HG03575 (cell line): ENCODE measurements around the gene IL1F10.

Experiments used
- ATAC-seq: cut with Tn5 transposase; IDR thresholded peaks from one replicate; pipeline ENCODE4 v1.9.1; 2021; ENCODE audit not compliant: unreplicated experiment, insufficient number of reproducible peaks, low FRiP score; ENCODE audit errors: extremely low read depth

Gene IL1F10, protein sequence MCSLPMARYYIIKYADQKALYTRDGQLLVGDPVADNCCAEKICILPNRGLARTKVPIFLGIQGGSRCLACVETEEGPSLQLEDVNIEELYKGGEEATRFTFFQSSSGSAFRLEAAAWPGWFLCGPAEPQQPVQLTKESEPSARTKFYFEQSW

DNA sequence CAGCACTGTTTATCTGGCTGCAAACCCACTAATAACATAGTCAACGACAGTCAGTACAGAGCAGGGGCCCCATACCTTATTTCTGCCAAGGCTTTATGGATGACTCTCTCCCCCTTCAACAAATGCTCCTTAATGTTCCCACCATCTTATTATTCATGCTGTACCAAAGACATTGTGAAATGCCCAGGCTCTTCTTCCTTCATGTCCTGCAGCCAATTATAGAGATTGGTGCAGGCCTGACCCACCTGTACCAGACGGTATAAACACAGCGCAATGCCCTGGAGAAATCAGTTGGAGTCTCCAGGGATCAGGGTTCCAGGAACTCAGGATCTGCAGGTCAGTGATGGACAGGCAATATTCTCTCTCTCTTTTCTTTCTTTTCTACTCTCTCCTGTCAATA lies at the start of gene IL1F10:
TSS of gene IL1F10 (plus strand) at position 290 of the 400 bp plus-strand sequence. CDS start 4,769 bp downstream, outside the sequence.
- no peak for ATAC-seq

GRCh38 chr2:113018509-113018908 lies 49.3 kb upstream of the IL1F10 start:
- no peak for ATAC-seq

GRCh38 chr2:113021312-113021711 lies 46.5 kb upstream of the IL1F10 start:
- ATAC-seq = no peak

- ATAC-seq = no peak
Observed at GRCh38 chr2:113024764-113025163, 43.0 kb upstream of the IL1F10 start.

DNA sequence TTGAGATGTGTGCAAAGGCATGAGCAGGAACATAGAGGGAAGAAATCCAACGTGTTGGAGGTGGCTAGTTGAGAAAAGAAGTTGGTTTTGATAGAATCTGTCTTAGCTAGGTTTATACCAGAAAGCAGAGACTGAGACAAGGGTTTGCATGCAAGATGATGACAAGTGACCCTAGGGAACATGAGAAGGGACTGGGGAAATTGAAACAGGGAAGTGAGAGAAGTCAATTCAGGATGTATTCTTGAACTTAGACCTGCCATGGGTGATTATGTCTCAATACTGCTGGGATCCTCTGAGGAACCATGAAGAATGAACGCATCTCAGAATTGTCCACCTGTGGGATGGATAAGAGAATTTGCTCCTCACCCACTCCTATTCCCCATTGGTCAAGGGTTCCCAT lies 42.0 kb upstream of the IL1F10 start:
- no peak for ATAC-seq

- ATAC-seq = no peak
Observed at GRCh38 chr2:113027691-113028090, 40.1 kb upstream of the IL1F10 start.

DNA sequence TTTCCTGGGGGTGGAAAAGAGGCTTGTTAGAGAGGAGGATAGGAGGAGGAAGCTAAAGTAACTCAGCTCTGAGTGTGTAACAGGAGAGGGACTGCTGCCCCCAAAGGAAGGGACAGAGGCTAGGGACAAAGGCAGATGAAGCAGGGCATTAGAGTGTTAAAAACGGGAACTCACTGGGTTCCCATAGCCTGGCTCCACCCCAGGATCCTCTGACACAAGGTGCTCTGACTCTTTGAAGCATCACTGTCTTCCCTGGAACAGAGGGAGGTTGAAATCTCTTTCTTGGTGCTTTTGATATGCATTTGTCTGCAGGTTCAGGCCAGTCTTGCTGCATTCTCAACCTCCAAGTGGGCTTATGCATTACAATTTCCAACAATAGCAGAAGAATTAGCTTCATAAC lies 39.7 kb upstream of the IL1F10 start:
- no peak for ATAC-seq

DNA sequence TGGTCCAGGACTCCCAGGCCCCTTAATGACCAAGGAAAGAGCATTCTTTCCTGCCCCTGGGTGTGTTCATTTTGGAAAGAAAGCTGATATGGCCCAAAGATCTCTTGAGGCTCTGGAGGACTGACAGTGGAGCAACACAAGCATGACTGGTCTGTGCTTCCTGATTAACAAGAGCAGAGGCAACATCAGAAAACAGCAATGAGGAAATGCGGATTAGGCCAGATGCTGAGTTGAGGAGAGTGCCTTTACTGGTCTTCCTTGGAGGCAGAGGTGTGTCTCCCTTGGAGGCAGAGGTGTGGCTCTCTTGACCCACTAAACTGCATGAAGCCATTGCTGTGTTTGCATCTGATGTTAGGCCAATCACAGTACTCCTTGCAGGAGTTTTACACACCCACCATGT lies 35.0 kb upstream of the IL1F10 start:
- no peak for ATAC-seq

GRCh38 chr2:113034016-113034415 lies 33.8 kb upstream of the IL1F10 start:
- ATAC-seq = no peak

- ATAC-seq = no peak
Observed at GRCh38 chr2:113036763-113037162, 31.0 kb upstream of the IL1F10 start.

DNA sequence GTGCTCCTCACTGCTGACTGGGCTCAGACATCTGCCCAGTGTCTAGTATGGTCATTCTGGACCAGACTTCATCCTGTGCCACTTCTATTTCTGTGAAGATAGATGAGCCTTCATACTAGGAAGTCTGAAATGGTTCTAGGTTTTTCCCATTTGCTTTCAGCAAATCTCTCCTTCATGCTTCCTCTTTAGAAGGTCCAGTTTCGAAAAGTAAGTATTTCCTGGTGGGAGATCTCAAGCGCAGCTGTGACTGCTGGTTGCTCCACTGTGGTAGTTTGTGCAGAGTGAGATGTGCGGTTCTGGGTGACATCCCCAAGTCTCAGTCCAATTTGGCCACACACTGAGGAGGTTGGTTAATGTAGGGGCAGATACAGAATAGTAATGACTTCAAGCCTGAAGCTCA lies 29.5 kb upstream of the IL1F10 start:
- ATAC-seq = no peak

DNA sequence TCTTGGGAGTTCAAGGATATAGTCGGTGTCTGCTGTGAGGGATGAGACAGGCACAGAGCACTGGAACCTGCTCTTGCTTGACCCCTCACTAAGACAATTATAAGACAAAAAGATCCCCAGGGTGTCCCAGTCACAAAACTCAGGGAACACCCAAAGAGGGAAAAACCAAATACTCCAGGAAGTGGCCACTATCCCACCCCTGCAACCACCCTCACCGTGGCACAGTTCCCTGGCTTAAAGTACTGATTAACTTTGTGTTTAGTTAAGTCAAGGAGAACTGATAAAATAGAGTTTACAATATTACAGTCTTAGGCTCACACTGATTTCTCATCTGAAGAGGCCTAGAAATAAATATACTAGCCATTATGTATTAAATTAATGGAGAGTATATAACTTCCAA lies 28.6 kb upstream of the IL1F10 start:
- no peak for ATAC-seq

DNA sequence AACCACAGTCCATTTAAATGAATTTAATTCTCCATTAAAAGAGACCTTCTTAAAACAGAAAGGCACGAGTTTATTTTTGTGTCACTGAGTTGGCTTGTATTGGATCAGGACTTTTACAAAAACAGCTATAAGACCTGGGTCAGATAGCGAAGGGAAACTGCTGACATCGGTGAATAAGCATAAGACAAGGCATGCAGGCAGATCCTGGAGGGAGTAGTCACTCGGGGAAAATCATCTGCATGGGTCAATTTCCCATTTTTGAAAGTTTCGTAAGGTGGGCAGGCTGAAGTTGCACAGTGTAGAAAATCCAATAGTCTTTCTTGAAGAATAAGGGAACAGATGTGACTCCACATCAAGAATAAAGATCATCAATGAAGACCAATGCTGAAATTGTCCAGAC lies 28.1 kb upstream of the IL1F10 start:
- ATAC-seq = no peak

DNA sequence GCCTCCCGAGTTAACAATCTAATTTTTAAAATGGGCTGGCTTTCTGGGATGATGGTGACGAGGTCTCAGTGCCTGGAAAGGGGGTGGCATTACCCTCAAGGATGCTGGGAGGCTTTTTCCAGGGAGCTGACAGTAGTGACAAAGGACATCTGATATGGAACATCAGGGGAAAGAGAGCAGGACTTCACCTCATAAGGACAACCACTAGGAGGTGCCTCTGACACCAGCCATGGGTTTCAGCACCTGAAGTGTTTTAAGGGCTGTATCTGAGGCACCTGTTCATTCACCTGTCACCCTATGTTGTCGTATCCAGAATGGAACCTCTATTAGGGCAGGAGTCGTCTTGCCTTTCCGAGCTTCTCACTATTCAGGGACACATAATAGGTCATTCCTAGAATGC lies 25.9 kb upstream of the IL1F10 start:
- ATAC-seq = no peak

DNA sequence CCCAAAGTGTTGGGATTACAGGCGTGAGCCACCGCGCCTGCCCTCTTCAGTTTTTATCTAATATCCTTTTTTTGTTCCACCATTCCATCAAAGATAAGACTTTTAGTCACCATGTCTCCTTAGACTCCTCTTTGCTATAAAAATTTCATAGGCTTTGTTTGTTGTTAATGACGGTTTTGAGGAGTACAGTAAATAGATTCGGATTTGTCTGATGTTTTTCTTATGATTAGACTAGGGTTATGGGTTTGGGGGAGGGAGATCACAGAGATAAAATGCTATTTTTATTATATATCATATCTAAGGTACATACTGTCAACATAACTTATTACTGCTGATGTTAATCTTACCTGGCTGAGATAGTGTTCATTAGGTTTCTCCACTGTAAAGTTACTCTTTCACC lies 21.3 kb upstream of the IL1F10 start:
- ATAC-seq = no peak

GRCh38 chr2:113050921-113051895 lies 16.6 kb upstream of the IL1F10 start:
- ATAC-seq = no peak

DNA sequence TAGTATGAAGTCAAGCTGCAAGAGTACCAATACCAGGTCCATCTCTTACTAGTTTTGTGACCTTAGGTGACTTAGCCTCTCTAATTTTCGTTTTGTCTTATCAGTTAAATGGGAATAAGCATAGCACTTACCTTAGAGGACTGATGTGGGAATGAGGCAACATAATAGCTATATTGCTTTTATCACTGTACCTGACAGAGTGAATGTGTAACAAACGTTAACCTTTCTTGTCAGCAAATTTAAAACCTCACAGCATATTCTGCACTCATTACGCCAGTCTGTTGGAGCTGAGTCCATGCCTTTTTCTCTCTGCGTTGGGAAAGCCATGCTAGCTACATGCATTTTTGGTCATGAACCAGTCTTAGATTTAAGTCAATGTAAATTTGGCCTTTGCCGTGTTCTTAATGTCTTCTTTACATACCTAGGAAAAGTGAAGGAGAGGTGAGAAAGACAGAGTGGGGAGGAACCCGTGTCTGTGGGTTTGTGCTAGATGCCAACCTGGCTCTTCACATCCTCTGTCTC lies 15.3 kb upstream of the IL1F10 start, which contains the start of gene IL36B:
TSS of gene IL36B (minus strand) at position 472 of the 522 bp plus-strand sequence.
- no peak for ATAC-seq

- ATAC-seq = no peak
Observed at GRCh38 chr2:113053666-113054065, 14.1 kb upstream of the IL1F10 start.

GRCh38 chr2:113054066-113054465 lies 13.7 kb upstream of the IL1F10 start:
- ATAC-seq = no peak

DNA sequence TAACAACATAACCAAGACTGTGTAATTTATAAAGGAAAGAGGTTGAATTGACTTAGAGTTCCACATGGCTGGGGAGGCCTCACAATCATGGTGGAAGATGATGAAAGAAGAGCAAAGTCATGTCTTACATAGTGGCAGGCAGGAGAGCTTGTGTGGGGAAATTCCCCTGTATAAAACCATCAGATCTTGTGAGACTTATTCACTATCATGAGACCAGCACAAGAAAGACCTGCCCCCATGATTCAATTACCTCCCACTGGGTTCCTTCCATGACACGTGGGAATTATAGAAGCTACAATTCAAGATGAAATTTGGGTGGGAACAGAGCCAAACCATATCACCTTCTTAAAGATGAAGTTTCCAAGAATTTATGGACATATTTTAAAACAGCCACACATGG lies 11.2 kb upstream of the IL1F10 start:
- ATAC-seq = no peak
